C4-2B (cell line): ENCODE results near the gene BLMH.

Experiments used
- CTCF ChIP-seq: fragments of 450-650 bp; conservative IDR thresholded peaks from 2 replicates; pipeline ENCODE4 v1.5.1; 2017; ENCODE audit warnings: mild to moderate bottlenecking
- ZFX ChIP-seq: fragments of 450-650 bp; IDR thresholded peaks from 2 replicates; pipeline ENCODE4 v1.6.1; 2017

DNA sequence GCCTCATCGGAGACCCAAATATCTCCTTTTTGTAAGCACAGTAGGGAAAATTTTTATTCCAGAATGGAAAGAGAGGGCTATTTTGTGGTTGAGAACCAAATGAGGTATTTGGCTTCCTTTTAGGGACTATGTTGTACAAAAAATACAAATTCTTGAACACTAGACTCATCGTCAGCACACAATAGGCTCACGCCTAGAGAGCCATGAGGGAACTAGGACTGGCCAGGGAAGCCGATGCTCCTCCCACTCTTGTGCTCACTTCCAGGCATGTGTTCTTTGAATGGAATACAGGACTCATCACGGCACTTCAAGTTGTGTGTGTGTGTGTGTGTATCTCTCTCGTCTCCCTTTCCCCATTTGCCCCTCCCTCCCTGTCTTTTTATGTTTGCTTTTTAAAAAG lies 17.8 kb upstream of the BLMH start:
- TF ChIP-seq CTCF (no peak), ZFX (no peak)
